Body of pancreas (tissue), 4 donors: Measurements from ENCODE around the gene CCND3. TPM values are rescaled to one million over a fixed set of nuclear protein-coding genes. Genes with fewer than 3 reads are reported as not detected.
"Not testable (repeated sequence)": the region's sequence is repeated elsewhere in the genome, so short reads cannot be mapped to it uniquely, and the experiment has no call there.

Experiments
- ATAC-seq: fragments of 150-250 bp; one replicate; pipeline ENCODE4 v1.9.1; 2016
- DNase-seq, 4 donors: peaks; one replicate each; pipeline ENCODE4 v3.0.0-alpha.2; 2019
- H3K27ac ChIP-seq, 4 donors: fragments of 200-600 bp; sonication (generic); 1 replicate in 3 of 4; 2 replicates in 1 of 4; pipeline versions ENCODE4 v1.5.1 to v1.6.1; 2016 to 2019; ENCODE audit warnings: mild to moderate bottlenecking in 1 of 4, mixed read lengths in 1 of 4, moderate library complexity in 1 of 4
- H3K27me3 ChIP-seq, 2 donors: fragments of 200-600 bp; sonication (generic); one replicate each; pipeline ENCODE4 v1.6.0; 2016; ENCODE audit warnings: mild to moderate bottlenecking in 1 of 2
- H3K36me3 ChIP-seq, 2 donors: fragments of 200-600 bp; sonication (generic); replicated peaks in 1 of 2; 2 replicates each; pipeline ENCODE4 v1.5.1; 2016; ENCODE audit warnings: low read depth in 2 of 2; ENCODE audit not compliant: insufficient read depth in 1 of 2
- H3K4me1 ChIP-seq: fragments of 200-600 bp; sonication (generic); one replicate; pipeline ENCODE4 v1.6.0; 2016
- H3K4me3 ChIP-seq, 2 donors: fragments of 200-600 bp; sonication (generic); 1 replicate in 1 of 2; 2 replicates in 1 of 2; pipeline ENCODE4 v1.5.1; 2016 to 2019
- H3K9me3 ChIP-seq, 3 donors: fragments of 200-600 bp; sonication (generic); 1 replicate in 2 of 3; 2 replicates in 1 of 3; pipeline ENCODE4 v1.5.1; 2016
- POLR2A ChIP-seq, 3 donors: fragments of 450-650 bp; IDR thresholded peaks; one replicate each; pipeline ENCODE4 v1.6.1; 2016; ENCODE audit warnings: antibody characterized with exemption in 3 of 3, mild to moderate bottlenecking in 2 of 3
- WGBS, 2 donors: methylation state at CpG; one replicate each; pipeline ENCODE4 v1.1.5; 2017; 5-methylcytosine and 5-hydroxymethylcytosine counted together
- intact Hi-C: fragments of 100-400 bp; cut with DNase I; formaldehyde crosslinking; loops from one replicate; pipeline ENCODE4 v1.15.1; 2023
- total RNA-seq, 2 donors: library from RNA; depleted of rRNA; stranded (reverse); fragments of >200 nt; gene quantifications; one replicate each; pipeline ENCODE4 v1.1.0, GENCODE V29; 2016
- TF ChIP-seq, protein P1 (sequence below), 7 experiments: fragments of 450-650 bp in 4 of 7; fragments of 200-600 bp in 3 of 7; sonication (generic) in 3 of 7; IDR thresholded peaks; one replicate each; pipeline ENCODE4 v1.5.1; 2016 to 2019; ENCODE audit warnings: antibody characterized with exemption in 7 of 7

The CCND3 gene
- total RNA-seq, 2 donors from 2014 or later: 73.2 to 91.0 TPM

DNA sequence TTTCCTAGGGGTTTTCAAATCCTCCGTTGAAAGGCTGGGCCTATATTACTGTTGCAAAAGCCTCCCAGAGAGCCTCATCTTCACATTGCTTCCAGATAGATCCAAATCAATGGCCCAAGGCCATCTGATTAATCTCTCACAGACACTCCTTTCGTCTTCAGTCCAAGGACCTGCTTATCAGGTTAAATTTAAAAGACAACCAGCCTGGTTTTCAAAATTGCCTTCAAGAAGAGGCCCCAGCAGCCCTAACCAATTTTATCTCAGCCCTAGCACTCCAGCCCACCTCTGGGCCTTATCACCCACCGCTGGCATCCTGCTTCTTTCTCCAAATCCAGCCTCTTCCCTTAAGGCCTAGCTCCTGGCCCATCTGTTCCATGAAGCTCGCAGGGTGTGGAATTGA, 15.5 kb upstream of the CCND3 start:
- Histone ChIP-seq H3K27me3 (no peaks in the 10 kb centered on the region), H3K36me3 (no peaks in the 10 kb centered on the region), H3K4me1 (no peaks in the 10 kb centered on the region), H3K4me3 (no peak overlapping the region), H3K27ac (no peak overlapping the region), H3K9me3 (no peaks in the 10 kb centered on the region)
- no peak for ATAC-seq
- DNase-seq: no peak
- 54 to 57% methylated on average over 4 of the region's 4 CpGs for WGBS, 2 donors
- TF ChIP-seq, protein P1, sequence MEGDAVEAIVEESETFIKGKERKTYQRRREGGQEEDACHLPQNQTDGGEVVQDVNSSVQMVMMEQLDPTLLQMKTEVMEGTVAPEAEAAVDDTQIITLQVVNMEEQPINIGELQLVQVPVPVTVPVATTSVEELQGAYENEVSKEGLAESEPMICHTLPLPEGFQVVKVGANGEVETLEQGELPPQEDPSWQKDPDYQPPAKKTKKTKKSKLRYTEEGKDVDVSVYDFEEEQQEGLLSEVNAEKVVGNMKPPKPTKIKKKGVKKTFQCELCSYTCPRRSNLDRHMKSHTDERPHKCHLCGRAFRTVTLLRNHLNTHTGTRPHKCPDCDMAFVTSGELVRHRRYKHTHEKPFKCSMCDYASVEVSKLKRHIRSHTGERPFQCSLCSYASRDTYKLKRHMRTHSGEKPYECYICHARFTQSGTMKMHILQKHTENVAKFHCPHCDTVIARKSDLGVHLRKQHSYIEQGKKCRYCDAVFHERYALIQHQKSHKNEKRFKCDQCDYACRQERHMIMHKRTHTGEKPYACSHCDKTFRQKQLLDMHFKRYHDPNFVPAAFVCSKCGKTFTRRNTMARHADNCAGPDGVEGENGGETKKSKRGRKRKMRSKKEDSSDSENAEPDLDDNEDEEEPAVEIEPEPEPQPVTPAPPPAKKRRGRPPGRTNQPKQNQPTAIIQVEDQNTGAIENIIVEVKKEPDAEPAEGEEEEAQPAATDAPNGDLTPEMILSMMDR (IDR thresholded peaks at IDR 0.05): no peak
- TF ChIP-seq POLR2A (IDR thresholded peaks at IDR 0.05): no peak
- intact Hi-C loops: no loop called here

DNA sequence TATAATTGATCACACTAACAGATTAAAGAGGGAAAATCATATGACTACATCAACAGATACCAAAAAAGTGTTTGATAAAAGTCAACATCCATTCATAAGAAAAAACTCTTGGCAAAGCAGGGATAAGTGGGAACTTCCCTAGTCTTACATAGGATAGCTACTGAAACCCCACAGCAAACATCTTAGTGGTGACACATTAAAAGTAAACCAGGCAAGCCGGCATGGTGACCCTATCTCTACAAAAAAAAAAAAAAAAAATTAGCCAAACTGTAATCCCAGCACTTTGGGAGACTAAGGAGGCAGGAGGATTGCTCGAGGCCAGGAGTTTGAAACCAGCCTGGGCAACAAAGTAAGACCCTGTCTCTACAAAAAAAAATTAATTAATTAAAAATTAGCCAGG, 13.8 kb upstream of the CCND3 start:
- Histone ChIP-seq H3K9me3 (no peaks in the 10 kb centered on the region), H3K27ac (no peak overlapping the region), H3K27me3 (no peaks in the 10 kb centered on the region), H3K36me3 (no peaks in the 10 kb centered on the region), H3K4me3 (no peak overlapping the region), H3K4me1 (no peaks in the 10 kb centered on the region)
- WGBS, 2 donors: 80 to 82% methylated on average over 2 of the region's 2 CpGs
- no peak for ATAC-seq
- TF ChIP-seq, protein P1 (IDR thresholded peaks at IDR 0.05): no peak
- TF ChIP-seq POLR2A (IDR thresholded peaks at IDR 0.05): no peak
- no peak for DNase-seq
- intact Hi-C loops: no loop called here

DNA sequence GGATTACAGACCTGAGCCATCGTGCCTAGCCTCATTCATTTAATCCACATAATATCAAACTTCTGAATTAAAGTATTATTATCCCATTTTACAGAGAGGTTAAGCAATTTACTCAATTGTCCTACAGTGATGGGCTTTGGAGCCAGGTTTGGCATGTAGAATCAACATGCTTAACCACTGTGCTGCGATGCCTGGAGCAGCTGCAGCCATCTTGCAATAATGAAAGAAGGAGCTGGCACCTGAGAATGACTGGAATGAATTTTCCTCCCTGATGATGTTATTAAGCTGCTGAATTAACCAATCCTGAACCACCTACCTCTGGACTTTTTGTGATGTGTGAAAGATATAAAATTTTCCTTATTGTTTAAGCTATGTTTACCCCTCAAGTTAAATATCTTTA, 13.1 kb upstream of the CCND3 start:
- TF ChIP-seq, protein P1 (IDR thresholded peaks at IDR 0.05): no peak
- TF ChIP-seq POLR2A (IDR thresholded peaks at IDR 0.05): no peak
- H3K36me3 ChIP-seq: no peaks in the 10 kb centered on the region
- H3K27me3 ChIP-seq: no peaks in the 10 kb centered on the region
- no peak overlapping the region for H3K4me3 ChIP-seq
- H3K4me1 ChIP-seq: no peaks in the 10 kb centered on the region
- intact Hi-C loops: no loop called here
- ATAC-seq (no peak), DNase-seq (no peak)
- no peaks in the 10 kb centered on the region for H3K9me3 ChIP-seq
- no peak overlapping the region for H3K27ac ChIP-seq
- whole genome bisulfite sequencing, 2 donors: 82 to 94% methylated on average over 2 of the region's 2 CpGs

DNA sequence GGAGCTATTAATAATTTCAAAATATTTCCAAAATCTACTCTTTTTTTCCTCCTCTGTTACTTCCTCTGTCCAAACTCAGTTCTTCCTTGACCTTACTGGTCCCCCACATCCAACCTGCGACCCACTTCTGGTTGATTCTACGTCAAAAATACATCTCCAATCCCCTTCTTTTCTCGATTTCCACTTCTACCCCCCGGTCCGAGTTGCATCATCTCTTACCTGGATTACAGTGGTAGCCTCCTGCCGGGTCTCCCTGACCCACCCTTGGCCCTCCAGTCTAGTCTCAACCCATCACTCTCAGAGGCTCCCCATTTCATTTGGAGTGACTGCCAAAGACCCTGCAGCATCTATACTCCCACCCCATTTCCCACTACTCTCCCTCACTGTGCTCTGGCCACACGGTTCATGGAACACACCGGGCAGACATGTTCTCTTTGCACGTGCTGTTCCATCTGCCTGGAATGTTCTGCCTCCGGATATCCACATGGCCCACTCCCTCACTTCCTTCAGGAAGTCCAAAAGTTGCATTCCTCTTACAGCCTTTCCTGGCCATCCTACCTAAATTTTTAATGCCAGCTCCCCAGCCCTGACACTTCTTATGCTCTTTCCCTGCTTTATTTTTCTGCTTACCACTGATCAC, 6.1 kb upstream of the CCND3 start:
- ATAC-seq: no peak
- Histone ChIP-seq H3K9me3 (no peaks in the 10 kb centered on the region), H3K36me3 (no peaks in the 10 kb centered on the region), H3K4me3 (no peak overlapping the region), H3K27me3 (no peaks in the 10 kb centered on the region), H3K27ac (no peak overlapping the region), H3K4me1 (no peaks in the 10 kb centered on the region)
- 79 to 80% methylated on average over 10 of the region's 10 CpGs for WGBS, 2 donors
- intact Hi-C loops: no loop called here
- TF ChIP-seq POLR2A (IDR thresholded peaks at IDR 0.05): no peak
- TF ChIP-seq, protein P1 (IDR thresholded peaks at IDR 0.05): no peak
- DNase-seq: no peak

DNA sequence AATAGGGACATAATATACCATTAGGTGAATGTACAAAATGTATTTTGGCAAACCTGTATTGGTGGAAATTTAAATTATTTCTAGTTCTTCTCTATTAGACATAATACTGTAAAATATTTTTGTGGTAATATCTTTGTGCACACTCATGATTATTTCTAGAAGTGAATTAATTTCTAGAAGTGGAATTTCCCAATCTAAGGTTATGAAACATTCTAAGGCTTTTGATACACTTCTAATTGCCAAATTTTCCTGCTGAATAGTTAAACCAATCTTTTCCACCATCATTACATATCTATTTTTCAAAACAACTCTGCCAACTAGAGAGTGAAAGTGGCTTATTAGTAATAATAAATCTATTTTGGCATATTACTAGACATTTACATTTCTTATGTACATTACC, 1.8 kb upstream of the CCND3 start:
- Histone ChIP-seq H3K27me3 (no peaks in the 10 kb centered on the region), H3K4me3 (no peak overlapping the region), H3K36me3 (no peaks in the 10 kb centered on the region), H3K4me1 (peaks cover 30% of the 10 kb centered on the region), H3K27ac (no peak overlapping the region), H3K9me3 (no peaks in the 10 kb centered on the region)
- TF ChIP-seq, protein P1 (IDR thresholded peaks at IDR 0.05): no peak
- no peak for TF ChIP-seq POLR2A (IDR thresholded peaks at IDR 0.05)
- intact Hi-C loops: no loop called here
- no peak for DNase-seq
- ATAC-seq: no peak

DNA sequence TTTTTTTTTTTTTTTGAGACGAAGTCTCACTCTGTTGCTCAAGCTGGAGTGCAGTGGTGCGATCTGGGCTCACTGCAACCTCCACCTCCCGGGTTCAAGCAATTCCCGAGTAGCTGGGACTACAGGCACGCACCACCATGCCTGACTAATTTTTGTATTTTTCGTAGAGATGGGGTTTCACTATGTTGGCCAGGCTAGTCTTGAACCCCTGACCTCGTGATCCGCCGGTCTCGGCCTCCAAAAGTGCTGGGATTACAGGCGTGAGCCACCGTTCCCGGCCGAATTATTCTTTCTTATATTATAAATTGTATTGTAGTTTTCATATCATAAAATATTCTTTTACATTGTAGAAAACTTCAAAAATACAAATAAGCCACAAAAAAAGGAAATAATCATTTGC, 1.3 kb upstream of the CCND3 start:
- H3K36me3 ChIP-seq, H3K4me3 ChIP-seq, H3K9me3 ChIP-seq, intact Hi-C loops, ATAC-seq, DNase-seq, H3K27ac ChIP-seq, H3K27me3 ChIP-seq: not testable (repeated sequence)
- 89 to 91% methylated on average over 14 of the region's 14 CpGs for WGBS, 2 donors
- H3K4me1 ChIP-seq: peaks cover 31% of the 10 kb centered on the region
